ENCODE results near the gene BHLHE41. TPM values are rescaled to one million over a fixed set of nuclear protein-coding genes. Genes with fewer than 3 reads are reported as not detected.

Gene BHLHE41
- polyA plus RNA-seq, 1 donor (not counting 4 experiments of a cell fraction or from before 2014, with no cell fraction given): 1.4 TPM

GRCh38 chr12:26108915-26109314 lies 15.9 kb downstream of the BHLHE41 start:
- dilution Hi-C loops (cut with MboI; ENCODE audit: extremely low pct_ligation_motif_present, low sequenced_read_pairs): no loop called here
- TF ChIP-seq EZH2 (IDR thresholded peaks at IDR 0.05; ENCODE audit: low read length) (no peak), CTCF (optimal IDR thresholded peaks at IDR 0.05 in 1 of 3, IDR thresholded peaks at IDR 0.05 in 1 of 3, conservative IDR thresholded peaks at IDR 0.05 in 1 of 3; ENCODE audit: extremely low read depth in 1 of 3, insufficient read depth in 2 of 3, low read length in 3 of 3) (no peak)
- H3K36me3 ChIP-seq (ENCODE audit: control insufficient read depth in 2 of 2, extremely low read depth in 1 of 2, insufficient read depth in 2 of 2, low read length in 2 of 2): no peaks in the 10 kb centered on the region
- H3K9me3 ChIP-seq (ENCODE audit: control insufficient read depth, low read depth, low read length): no peaks in the 10 kb centered on the region
- DNase-seq (ENCODE audit: low read depth, low spot score): no peak
- H2AFZ ChIP-seq (ENCODE audit: control insufficient read depth, low read length): no peak overlapping the region
- no peak overlapping the region for H3K9ac ChIP-seq (ENCODE audit: control insufficient read depth, extremely low read depth, insufficient read depth, low read length)
- no peaks in the 10 kb centered on the region for H3K9me1 ChIP-seq (ENCODE audit: control insufficient read depth, extremely low read depth, insufficient read depth, low read length)
- H4K20me1 ChIP-seq (ENCODE audit: control insufficient read depth, extremely low read depth, insufficient read depth, low read length): no peaks in the 10 kb centered on the region
- H3K27me3 ChIP-seq (ENCODE audit: control insufficient read depth, extremely low read depth, insufficient read depth, low read length): no peaks in the 10 kb centered on the region
- peak; percentile 20 for FAIRE-seq
- H3K79me2 ChIP-seq (ENCODE audit: control insufficient read depth, insufficient read depth, low read length): no peaks in the 10 kb centered on the region
- H3K4me3 ChIP-seq (ENCODE audit: control insufficient read depth in 2 of 3, extremely low read depth in 1 of 3, insufficient read depth in 2 of 3, low read depth in 1 of 3, low read length in 3 of 3): no peak overlapping the region
- H3K4me2 ChIP-seq (ENCODE audit: control insufficient read depth, extremely low read depth, insufficient read depth, low read depth, low read length): no peak overlapping the region
- H3K27ac ChIP-seq (ENCODE audit: control insufficient read depth, insufficient read depth, low read length): no peak overlapping the region
- peaks cover 15% of the 10 kb centered on the region for H3K4me1 ChIP-seq (ENCODE audit: control insufficient read depth, extremely low read depth, insufficient read depth, low read length)

- no peaks in the 10 kb centered on the region for H3K9me1 ChIP-seq (ENCODE audit: control insufficient read depth, extremely low read depth, insufficient read depth, low read length)
- no peak overlapping the region for H2AFZ ChIP-seq (ENCODE audit: control insufficient read depth, low read length)
- H3K4me3 ChIP-seq (ENCODE audit: control insufficient read depth in 2 of 3, extremely low read depth in 1 of 3, insufficient read depth in 2 of 3, low read depth in 1 of 3, low read length in 3 of 3): no peak overlapping the region
- FAIRE-seq: no peak
- dilution Hi-C loops (cut with MboI; ENCODE audit: extremely low pct_ligation_motif_present, low sequenced_read_pairs): no loop called here
- no peaks in the 10 kb centered on the region for H3K79me2 ChIP-seq (ENCODE audit: control insufficient read depth, insufficient read depth, low read length)
- no peak overlapping the region for H3K27ac ChIP-seq (ENCODE audit: control insufficient read depth, insufficient read depth, low read length)
- H3K9me3 ChIP-seq (ENCODE audit: control insufficient read depth, low read depth, low read length): no peaks in the 10 kb centered on the region
- DNase-seq (ENCODE audit: low read depth, low spot score): no peak
- no peak overlapping the region for H3K9ac ChIP-seq (ENCODE audit: control insufficient read depth, extremely low read depth, insufficient read depth, low read length)
- no peaks in the 10 kb centered on the region for H4K20me1 ChIP-seq (ENCODE audit: control insufficient read depth, extremely low read depth, insufficient read depth, low read length)
- no peak for TF ChIP-seq EZH2 (IDR thresholded peaks at IDR 0.05; ENCODE audit: low read length)
- no peak for TF ChIP-seq CTCF (optimal IDR thresholded peaks at IDR 0.05 in 1 of 3, IDR thresholded peaks at IDR 0.05 in 1 of 3, conservative IDR thresholded peaks at IDR 0.05 in 1 of 3; ENCODE audit: extremely low read depth in 1 of 3, insufficient read depth in 2 of 3, low read length in 3 of 3)
- no peak overlapping the region for H3K4me2 ChIP-seq (ENCODE audit: control insufficient read depth, extremely low read depth, insufficient read depth, low read depth, low read length)
- H3K36me3 ChIP-seq (ENCODE audit: control insufficient read depth in 2 of 2, extremely low read depth in 1 of 2, insufficient read depth in 2 of 2, low read length in 2 of 2): no peaks in the 10 kb centered on the region
- H3K27me3 ChIP-seq (ENCODE audit: control insufficient read depth, extremely low read depth, insufficient read depth, low read length): no peaks in the 10 kb centered on the region
- H3K4me1 ChIP-seq (ENCODE audit: control insufficient read depth, extremely low read depth, insufficient read depth, low read length): peaks cover 4% of the 10 kb centered on the region
Observed at GRCh38 chr12:26106347-26106746, 18.5 kb downstream of the BHLHE41 start.
